ENCODE measurements around the gene LARP4B.
A peak's percentile ranks its signal among the peaks of the same experiment; 100 is the strongest.

The LARP4B gene

DNA sequence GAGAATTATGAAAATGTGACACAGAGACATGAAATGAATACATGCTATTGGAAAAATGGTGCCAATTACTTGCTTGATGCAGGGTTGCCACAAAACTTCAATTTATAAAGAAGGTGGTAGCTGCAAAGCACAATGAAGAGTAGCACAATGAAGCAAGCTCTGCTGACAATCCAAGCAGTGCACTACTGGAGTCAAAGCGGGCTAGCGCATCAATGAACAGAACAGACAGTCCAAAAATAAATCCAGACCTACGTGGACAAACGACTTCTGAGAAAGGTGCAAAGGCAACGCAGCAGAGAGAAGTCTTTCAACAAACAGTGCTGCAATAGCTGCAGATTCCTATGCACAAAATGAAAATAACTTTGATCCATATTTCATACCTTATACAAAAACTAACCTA, 75.8 kb downstream of the LARP4B start:
- in situ Hi-C loops (cut with MboI; ENCODE audit: low pct_unique_long_range_greater_than_20kb, low sequenced_read_pairs, unreplicated experiment) = no loop called here
- TF ChIP-seq, protein P1, sequence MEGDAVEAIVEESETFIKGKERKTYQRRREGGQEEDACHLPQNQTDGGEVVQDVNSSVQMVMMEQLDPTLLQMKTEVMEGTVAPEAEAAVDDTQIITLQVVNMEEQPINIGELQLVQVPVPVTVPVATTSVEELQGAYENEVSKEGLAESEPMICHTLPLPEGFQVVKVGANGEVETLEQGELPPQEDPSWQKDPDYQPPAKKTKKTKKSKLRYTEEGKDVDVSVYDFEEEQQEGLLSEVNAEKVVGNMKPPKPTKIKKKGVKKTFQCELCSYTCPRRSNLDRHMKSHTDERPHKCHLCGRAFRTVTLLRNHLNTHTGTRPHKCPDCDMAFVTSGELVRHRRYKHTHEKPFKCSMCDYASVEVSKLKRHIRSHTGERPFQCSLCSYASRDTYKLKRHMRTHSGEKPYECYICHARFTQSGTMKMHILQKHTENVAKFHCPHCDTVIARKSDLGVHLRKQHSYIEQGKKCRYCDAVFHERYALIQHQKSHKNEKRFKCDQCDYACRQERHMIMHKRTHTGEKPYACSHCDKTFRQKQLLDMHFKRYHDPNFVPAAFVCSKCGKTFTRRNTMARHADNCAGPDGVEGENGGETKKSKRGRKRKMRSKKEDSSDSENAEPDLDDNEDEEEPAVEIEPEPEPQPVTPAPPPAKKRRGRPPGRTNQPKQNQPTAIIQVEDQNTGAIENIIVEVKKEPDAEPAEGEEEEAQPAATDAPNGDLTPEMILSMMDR (IDR thresholded peaks at IDR 0.05; ENCODE audit: extremely low read depth, insufficient read depth, missing control alignments) = no peak
- DNase-seq (ENCODE audit: low spot score) = no peak

DNA sequence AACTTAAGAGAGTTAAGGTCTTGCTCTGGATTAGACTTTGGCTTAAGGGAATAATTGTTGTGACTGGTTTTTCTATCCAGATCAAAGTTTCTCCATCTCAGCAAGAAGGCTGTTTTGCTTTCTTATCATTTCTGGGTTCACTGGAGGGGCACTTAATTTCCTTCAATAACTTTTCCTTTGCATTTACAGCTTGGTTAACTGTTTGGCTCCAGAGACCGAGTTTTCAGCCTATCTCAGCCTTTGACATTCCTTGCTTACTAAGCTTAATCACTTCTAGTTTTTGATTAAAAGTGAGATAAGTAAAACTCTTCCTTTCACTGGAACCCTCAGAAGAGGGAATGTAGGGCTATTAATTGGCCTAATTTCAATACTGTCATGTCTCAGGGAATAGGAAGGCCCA, 76.4 kb downstream of the LARP4B start:
- DNase-seq (ENCODE audit: low spot score) = no peak
- TF ChIP-seq, protein P1 (IDR thresholded peaks at IDR 0.05; ENCODE audit: extremely low read depth, insufficient read depth, missing control alignments) = no peak
- in situ Hi-C loops (cut with MboI; ENCODE audit: low pct_unique_long_range_greater_than_20kb, low sequenced_read_pairs, unreplicated experiment) = no loop called here

DNA sequence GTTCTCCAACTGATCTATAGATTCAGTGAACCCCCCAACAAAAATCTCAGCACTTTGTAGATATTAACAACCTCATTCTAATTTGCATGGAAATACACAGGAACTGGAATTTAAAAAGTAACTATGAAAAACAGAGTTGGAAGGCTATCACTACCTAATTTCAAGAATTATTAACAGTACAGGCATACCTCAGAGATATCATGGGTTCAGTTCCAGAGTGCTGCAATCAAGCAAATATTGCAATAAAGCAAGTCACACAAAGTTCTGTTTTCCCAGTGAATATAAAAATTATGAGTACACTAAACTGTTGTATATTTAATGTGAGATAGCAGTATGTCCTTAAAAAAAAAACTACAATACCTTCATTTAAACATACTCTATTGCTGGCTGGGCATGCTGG, 78.5 kb downstream of the LARP4B start:
- in situ Hi-C loops (cut with MboI; ENCODE audit: low pct_unique_long_range_greater_than_20kb, low sequenced_read_pairs, unreplicated experiment) = no loop called here
- no peak for DNase-seq (ENCODE audit: low spot score)
- TF ChIP-seq, protein P1 (IDR thresholded peaks at IDR 0.05; ENCODE audit: extremely low read depth, insufficient read depth, missing control alignments) = no peak

DNA sequence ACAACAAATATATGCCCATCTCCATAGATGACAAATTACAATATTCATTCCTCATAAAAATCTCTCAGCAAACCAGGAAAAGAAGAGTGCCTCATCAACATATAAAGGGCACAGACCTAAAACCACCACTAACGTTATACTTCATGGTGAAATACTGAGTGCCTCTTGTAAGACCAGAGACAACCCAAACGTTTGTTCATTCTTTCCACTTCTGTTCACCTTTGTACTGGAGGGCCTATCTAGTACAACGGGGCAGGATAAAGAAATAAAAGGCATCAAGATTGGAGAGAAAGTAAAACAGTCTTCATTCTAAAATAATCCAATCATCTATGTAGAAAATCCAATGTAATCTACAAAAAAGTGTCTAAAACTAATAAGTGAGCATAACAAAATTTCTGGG, 79.1 kb downstream of the LARP4B start:
- TF ChIP-seq, protein P1 (IDR thresholded peaks at IDR 0.05; ENCODE audit: extremely low read depth, insufficient read depth, missing control alignments) = no peak
- DNase-seq (ENCODE audit: low spot score) = no peak
- in situ Hi-C loops (cut with MboI; ENCODE audit: low pct_unique_long_range_greater_than_20kb, low sequenced_read_pairs, unreplicated experiment) = no loop called here

DNA sequence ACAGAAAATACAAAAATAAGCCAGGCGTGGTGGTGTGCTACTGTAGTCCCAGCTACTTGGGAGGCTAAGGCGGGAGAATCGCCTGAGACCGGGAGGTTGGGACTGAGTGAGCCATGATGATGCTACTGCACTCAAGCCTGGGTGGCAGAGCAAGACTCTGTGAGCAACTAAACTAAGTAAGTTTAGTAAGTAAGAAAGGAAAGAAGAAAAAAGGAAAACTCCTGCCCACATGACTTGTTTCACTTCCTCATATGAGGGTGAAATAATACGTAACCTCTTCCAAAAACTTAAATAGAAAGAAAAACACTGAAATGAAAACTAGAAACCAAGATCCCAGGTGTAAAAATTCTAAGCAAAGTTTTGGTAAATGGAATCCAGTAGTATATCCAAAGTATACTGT, 79.6 kb downstream of the LARP4B start:
- in situ Hi-C loops (cut with MboI; ENCODE audit: low pct_unique_long_range_greater_than_20kb, low sequenced_read_pairs, unreplicated experiment) = no loop called here
- peak; percentile 34 for DNase-seq (ENCODE audit: low spot score)
- TF ChIP-seq, protein P1 (IDR thresholded peaks at IDR 0.05; ENCODE audit: extremely low read depth, insufficient read depth, missing control alignments) = no peak

DNA sequence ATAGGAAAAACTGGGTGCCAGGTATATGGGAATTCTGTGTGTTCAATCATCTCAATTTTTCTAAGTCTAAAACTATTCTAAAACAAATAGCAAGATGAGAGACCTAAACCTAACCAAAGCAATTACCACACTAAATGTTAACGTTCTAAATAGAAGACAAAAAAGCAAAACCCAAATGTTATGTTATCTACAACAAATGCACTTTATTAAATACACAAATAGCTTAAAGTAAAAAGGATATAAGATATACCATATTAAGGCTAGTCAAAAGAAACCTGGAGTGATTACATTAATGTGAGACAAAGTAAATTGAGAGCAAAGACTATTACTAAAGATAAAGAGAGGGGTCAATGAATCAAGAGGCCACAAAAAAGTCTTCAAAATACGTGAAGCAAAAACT, 81.4 kb downstream of the LARP4B start:
- TF ChIP-seq, protein P1 (IDR thresholded peaks at IDR 0.05; ENCODE audit: extremely low read depth, insufficient read depth, missing control alignments) = no peak
- in situ Hi-C loops (cut with MboI; ENCODE audit: low pct_unique_long_range_greater_than_20kb, low sequenced_read_pairs, unreplicated experiment) = no loop called here
- DNase-seq (ENCODE audit: low spot score) = no peak

DNA sequence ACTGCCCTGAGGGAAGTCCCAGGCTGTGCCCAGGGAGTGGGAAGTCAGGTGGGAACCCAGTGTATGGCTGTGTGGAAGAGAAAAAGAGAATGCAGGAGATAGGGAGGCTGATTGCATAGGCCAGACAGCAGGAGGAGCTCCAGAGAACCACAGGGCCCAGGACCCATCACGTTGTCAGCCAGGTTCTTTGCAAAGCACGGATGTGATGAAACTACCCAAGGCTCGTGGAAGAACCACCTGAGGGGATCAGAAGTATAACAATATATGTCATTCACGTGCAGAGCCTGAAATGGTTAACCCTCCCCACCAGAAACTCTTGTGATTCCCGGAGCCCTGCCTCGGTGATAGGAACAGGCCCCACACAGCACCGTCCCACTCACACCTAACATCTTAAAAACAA, 83.6 kb downstream of the LARP4B start:
- DNase-seq (ENCODE audit: low spot score) = no peak
- in situ Hi-C loops (cut with MboI; ENCODE audit: low pct_unique_long_range_greater_than_20kb, low sequenced_read_pairs, unreplicated experiment) = no loop called here
- TF ChIP-seq, protein P1 (IDR thresholded peaks at IDR 0.05; ENCODE audit: extremely low read depth, insufficient read depth, missing control alignments) = no peak
